ENCODE results near the gene ADD3.

- TF ChIP-seq EZH2 (IDR thresholded peaks at IDR 0.05; ENCODE audit: borderline replicate concordance, low read depth, low read length, severe bottlenecking), result no peak
- no peak for TF ChIP-seq CTCF (IDR thresholded peaks at IDR 0.05; ENCODE audit: extremely low read depth in 1 of 2, insufficient read depth in 1 of 2, low read depth in 1 of 2, low read length in 2 of 2)
- TF ChIP-seq POLR2AphosphoS5 (IDR thresholded peaks at IDR 0.05; ENCODE audit: insufficient read depth, low read depth, low read length), result no peak
- no peak for TF ChIP-seq MAX (IDR thresholded peaks at IDR 0.05; ENCODE audit: insufficient read depth, insufficient read length)
- no peak for TF ChIP-seq JUN (IDR thresholded peaks at IDR 0.05; ENCODE audit: borderline replicate concordance, insufficient read depth, insufficient read length, low read depth)
Observed at GRCh38 chr10:109987452-109988211, 20.2 kb upstream of the ADD3 start.
